ENCODE measurements around the gene NR0B2. TPM values are rescaled to one million over a fixed set of nuclear protein-coding genes. Genes with fewer than 3 reads are reported as not detected.
A peak's percentile ranks its signal among the peaks of the same experiment; 100 is the strongest.

Gene NR0B2
- total and polyA plus RNA-seq, 2 of the 13 experiments (the other 11 are each of a cell fraction or from before 2014, with no cell fraction given), result 72.5 to 133 TPM

DNA sequence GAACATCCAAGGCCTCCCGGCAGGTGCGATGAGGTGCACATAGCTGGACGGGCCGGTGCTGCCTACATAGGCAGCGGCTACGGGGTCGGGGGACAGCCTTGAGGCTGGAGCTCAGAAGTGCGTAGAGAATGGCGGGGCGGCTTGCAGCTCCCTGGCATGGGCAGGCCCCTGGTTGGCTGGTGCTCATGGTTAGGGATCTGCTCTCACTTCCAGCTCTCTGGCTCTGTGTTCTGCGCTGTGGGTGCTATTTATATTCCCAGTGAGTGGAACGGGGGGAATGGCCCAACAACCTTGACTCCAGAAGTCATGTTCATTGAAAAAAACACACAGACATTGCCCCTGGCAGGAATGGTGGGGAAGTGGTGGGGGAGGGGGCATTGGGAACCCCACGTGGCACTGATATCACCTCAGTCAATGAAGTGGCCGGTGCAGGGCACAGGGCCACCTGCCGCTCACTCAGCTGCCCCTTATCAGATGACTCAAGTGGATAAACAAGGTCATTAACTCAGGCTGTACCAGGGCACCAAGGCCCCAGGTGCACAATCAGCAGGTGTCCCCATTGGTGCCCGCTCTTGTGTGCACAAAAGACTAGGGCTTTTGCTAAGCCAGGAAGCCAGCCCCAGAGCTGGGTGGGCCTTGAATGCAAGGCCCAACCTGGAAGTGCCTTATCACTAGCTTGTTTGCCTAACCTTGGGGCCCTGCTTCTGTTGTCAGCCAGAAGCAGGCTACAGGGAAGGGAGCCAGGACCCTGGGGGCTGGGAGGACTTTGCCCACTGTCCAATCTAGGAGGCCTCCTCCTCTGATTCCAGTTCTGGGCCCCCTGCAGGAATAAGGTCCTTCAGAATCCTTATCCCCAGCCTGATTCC lies at the start of gene NR0B2 (continued):
- TF ChIP-seq, protein P1, sequence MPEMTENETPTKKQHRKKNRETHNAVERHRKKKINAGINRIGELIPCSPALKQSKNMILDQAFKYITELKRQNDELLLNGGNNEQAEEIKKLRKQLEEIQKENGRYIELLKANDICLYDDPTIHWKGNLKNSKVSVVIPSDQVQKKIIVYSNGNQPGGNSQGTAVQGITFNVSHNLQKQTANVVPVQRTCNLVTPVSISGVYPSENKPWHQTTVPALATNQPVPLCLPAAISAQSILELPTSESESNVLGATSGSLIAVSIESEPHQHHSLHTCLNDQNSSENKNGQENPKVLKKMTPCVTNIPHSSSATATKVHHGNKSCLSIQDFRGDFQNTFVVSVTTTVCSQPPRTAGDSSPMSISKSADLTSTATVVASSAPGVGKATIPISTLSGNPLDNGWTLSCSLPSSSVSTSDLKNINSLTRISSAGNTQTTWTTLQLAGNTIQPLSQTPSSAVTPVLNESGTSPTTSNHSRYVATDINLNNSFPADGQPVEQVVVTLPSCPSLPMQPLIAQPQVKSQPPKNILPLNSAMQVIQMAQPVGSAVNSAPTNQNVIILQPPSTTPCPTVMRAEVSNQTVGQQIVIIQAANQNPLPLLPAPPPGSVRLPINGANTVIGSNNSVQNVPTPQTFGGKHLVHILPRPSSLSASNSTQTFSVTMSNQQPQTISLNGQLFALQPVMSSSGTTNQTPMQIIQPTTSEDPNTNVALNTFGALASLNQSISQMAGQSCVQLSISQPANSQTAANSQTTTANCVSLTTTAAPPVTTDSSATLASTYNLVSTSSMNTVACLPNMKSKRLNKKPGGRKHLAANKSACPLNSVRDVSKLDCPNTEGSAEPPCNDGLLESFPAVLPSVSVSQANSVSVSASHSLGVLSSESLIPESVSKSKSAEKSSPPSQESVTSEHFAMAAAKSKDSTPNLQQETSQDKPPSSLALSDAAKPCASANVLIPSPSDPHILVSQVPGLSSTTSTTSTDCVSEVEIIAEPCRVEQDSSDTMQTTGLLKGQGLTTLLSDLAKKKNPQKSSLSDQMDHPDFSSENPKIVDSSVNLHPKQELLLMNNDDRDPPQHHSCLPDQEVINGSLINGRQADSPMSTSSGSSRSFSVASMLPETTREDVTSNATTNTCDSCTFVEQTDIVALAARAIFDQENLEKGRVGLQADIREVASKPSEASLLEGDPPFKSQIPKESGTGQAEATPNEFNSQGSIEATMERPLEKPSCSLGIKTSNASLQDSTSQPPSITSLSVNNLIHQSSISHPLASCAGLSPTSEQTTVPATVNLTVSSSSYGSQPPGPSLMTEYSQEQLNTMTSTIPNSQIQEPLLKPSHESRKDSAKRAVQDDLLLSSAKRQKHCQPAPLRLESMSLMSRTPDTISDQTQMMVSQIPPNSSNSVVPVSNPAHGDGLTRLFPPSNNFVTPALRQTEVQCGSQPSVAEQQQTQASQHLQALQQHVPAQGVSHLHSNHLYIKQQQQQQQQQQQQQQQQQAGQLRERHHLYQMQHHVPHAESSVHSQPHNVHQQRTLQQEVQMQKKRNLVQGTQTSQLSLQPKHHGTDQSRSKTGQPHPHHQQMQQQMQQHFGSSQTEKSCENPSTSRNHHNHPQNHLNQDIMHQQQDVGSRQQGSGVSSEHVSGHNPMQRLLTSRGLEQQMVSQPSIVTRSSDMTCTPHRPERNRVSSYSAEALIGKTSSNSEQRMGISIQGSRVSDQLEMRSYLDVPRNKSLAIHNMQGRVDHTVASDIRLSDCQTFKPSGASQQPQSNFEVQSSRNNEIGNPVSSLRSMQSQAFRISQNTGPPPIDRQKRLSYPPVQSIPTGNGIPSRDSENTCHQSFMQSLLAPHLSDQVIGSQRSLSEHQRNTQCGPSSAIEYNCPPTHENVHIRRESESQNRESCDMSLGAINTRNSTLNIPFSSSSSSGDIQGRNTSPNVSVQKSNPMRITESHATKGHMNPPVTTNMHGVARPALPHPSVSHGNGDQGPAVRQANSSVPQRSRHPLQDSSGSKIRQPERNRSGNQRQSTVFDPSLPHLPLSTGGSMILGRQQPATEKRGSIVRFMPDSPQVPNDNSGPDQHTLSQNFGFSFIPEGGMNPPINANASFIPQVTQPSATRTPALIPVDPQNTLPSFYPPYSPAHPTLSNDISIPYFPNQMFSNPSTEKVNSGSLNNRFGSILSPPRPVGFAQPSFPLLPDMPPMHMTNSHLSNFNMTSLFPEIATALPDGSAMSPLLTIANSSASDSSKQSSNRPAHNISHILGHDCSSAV (CRISPR knock-in tag; IDR thresholded peaks at IDR 0.05; ENCODE audit: borderline replicate concordance), result no peak; the same call in 1 of the 2 replicates
- TF ChIP-seq ZNF777 (CRISPR knock-in tag; IDR thresholded peaks at IDR 0.05) (no peak), ZFP36L2 (CRISPR knock-in tag; IDR thresholded peaks at IDR 0.05) (0 out of 2 replicates have a peak, but pooled peaks have one; percentile 48), ZIK1 (CRISPR knock-in tag; IDR thresholded peaks at IDR 0.05; ENCODE audit: borderline replicate concordance, low read depth) (peak; percentile 75; the same call in 1 of the 2 replicates), RAD51 (IDR thresholded peaks at IDR 0.05; ENCODE audit: borderline replicate concordance) (peak; percentile 35; the same call in 1 of the 2 replicates), SP140L (CRISPR knock-in tag; IDR thresholded peaks at IDR 0.05; ENCODE audit: borderline replicate concordance) (0 out of 2 replicates have a peak, but pooled peaks have one; percentile 46), TMF1 (CRISPR knock-in tag; IDR thresholded peaks at IDR 0.05; ENCODE audit: low read depth) (0 out of 2 replicates have a peak, but pooled peaks have one; percentile 9), ZNF33A (CRISPR knock-in tag; IDR thresholded peaks at IDR 0.05; ENCODE audit: borderline replicate concordance) (no peak), BHLHE40 (IDR thresholded peaks at IDR 0.05; ENCODE audit: low read length) (0 out of 2 replicates have a peak, but pooled peaks have one; percentile 37), FOXK1 (CRISPR knock-in tag; IDR thresholded peaks at IDR 0.05; ENCODE audit: borderline replicate concordance, low read depth) (peak; percentile 98), SRSF1 (optimal IDR thresholded peaks at IDR 0.05; ENCODE audit: low read depth, low read length) (peak; percentile 93), HDAC1 (CRISPR knock-in tag; IDR thresholded peaks at IDR 0.05) (peak; percentile 90), GMEB1 (CRISPR knock-in tag; IDR thresholded peaks at IDR 0.05; ENCODE audit: borderline replicate concordance) (peak; percentile 70; the same call in 1 of the 2 replicates), HNF1B (CRISPR knock-in tag; IDR thresholded peaks at IDR 0.05) (peak; percentile 97)
- TF ChIP-seq, protein P2, sequence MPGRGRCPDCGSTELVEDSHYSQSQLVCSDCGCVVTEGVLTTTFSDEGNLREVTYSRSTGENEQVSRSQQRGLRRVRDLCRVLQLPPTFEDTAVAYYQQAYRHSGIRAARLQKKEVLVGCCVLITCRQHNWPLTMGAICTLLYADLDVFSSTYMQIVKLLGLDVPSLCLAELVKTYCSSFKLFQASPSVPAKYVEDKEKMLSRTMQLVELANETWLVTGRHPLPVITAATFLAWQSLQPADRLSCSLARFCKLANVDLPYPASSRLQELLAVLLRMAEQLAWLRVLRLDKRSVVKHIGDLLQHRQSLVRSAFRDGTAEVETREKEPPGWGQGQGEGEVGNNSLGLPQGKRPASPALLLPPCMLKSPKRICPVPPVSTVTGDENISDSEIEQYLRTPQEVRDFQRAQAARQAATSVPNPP (CRISPR knock-in tag; IDR thresholded peaks at IDR 0.05), result peak; percentile 91

Data from HepG2 (cell line).